ENCODE results near the gene CLDN5.

CLDN5 gene

GRCh38 chr22:19515654-19516377, 8.4 kb downstream of the CLDN5 start:
- DNase-seq (ENCODE audit: low read depth, low spot score) = no peak
- Histone ChIP-seq H3K36me3 (ENCODE audit: insufficient read depth, low read length) (peaks cover 39% of the 10 kb centered on the region), H3K4me3 (no peak overlapping the region), H3K9ac (ENCODE audit: insufficient read length) (no peak overlapping the region), H3K27ac (no peak overlapping the region), H3K9me3 (ENCODE audit: low read depth, low read length) (no peaks in the 10 kb centered on the region)
- no peak for TF ChIP-seq POLR2AphosphoS5 (IDR thresholded peaks at IDR 0.05; ENCODE audit: borderline replicate concordance, low read depth, low read length)
- TF ChIP-seq FOXP2 (optimal IDR thresholded peaks at IDR 0.05; ENCODE audit: control extremely low read depth, extremely low read length, insufficient read depth) = no peak
- TF ChIP-seq EZH2 (IDR thresholded peaks at IDR 0.05) = no peak

DNA sequence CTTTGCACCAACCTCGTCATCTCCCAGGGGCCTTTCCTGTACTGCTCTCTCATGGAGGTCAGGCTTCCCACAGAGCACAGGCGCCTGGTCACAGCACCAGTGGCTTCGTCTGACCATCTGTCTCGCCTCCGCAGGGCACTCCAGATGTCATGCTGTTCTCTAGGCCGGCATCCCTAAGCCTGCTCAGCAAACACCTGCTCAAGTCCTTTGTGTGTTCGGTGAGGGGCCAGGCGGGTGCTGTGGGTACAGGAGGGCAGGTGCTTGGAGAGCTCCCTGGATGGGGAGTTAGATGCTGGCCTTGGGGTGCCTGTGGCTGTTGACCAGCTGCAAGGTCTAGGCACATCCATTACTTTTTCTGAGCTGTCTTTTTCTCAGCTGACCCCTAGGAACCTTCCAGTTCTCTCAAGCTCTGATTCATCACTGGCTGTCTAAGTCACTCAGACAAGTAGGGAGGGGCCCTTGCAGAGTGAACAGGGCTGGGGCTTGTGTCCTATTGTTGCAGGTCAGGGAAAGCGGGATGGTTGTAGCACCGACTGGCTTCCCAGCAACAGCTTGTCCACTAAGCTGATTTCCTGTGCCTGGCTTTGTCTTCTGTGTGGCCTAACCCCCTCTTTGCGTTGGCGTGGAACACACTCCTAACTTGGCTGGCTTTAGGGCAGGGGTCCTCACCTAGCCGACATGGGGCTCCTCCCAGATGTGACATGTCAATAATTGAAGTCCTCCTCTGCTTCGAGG, 9.2 kb downstream of the CLDN5 start:
- Histone ChIP-seq H3K9ac (ENCODE audit: insufficient read length) (no peak overlapping the region), H3K4me3 (no peak overlapping the region), H3K27ac (no peak overlapping the region), H3K36me3 (ENCODE audit: insufficient read depth, low read length) (peaks cover 39% of the 10 kb centered on the region), H3K9me3 (ENCODE audit: low read depth, low read length) (no peaks in the 10 kb centered on the region)
- no peak for DNase-seq (ENCODE audit: low read depth, low spot score)
- TF ChIP-seq EZH2 (IDR thresholded peaks at IDR 0.05) = no peak
- TF ChIP-seq POLR2AphosphoS5 (IDR thresholded peaks at IDR 0.05; ENCODE audit: borderline replicate concordance, low read depth, low read length) = no peak
- no peak for TF ChIP-seq FOXP2 (optimal IDR thresholded peaks at IDR 0.05; ENCODE audit: control extremely low read depth, extremely low read length, insufficient read depth)

- no peaks in the 10 kb centered on the region for H3K9me3 ChIP-seq (ENCODE audit: low read depth, low read length)
- no peak overlapping the region for H3K27ac ChIP-seq
- TF ChIP-seq FOXP2 (optimal IDR thresholded peaks at IDR 0.05; ENCODE audit: control extremely low read depth, extremely low read length, insufficient read depth) (no peak), EZH2 (IDR thresholded peaks at IDR 0.05) (no peak), POLR2AphosphoS5 (IDR thresholded peaks at IDR 0.05; ENCODE audit: borderline replicate concordance, low read depth, low read length) (no peak)
- no peak for DNase-seq (ENCODE audit: low read depth, low spot score)
- no peak overlapping the region for H3K4me3 ChIP-seq
- H3K9ac ChIP-seq (ENCODE audit: insufficient read length) = no peak overlapping the region
- H3K36me3 ChIP-seq (ENCODE audit: insufficient read depth, low read length) = peaks cover 39% of the 10 kb centered on the region
Observed at GRCh38 chr22:19513823-19514222, 10.4 kb downstream of the CLDN5 start.

DNA sequence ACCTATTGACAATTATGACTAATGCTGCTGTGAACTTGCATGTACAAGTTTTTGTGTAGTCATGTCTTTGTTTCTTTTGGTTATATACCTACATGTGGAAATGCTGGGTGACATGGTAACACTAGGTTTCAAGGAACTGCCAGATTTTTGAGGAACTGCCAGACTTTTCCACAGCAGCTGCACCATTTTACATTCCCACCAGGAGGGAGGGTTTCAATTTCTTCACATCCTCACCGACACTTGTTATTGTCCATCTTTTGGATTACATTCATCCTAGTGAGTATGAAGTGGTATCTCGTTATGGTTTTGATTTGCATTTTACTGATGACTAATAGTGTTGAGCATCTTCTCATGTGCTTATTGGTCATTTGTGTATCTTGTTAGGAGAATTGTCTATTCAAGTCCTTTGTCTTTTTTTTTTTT, 13.3 kb downstream of the CLDN5 start:
- Histone ChIP-seq H3K36me3 (ENCODE audit: insufficient read depth, low read length) (peaks cover 39% of the 10 kb centered on the region), H3K4me3 (no peak overlapping the region), H3K9ac (ENCODE audit: insufficient read length) (no peak overlapping the region), H3K9me3 (ENCODE audit: low read depth, low read length) (no peaks in the 10 kb centered on the region), H3K27ac (no peak overlapping the region)
- TF ChIP-seq FOXP2 (optimal IDR thresholded peaks at IDR 0.05; ENCODE audit: control extremely low read depth, extremely low read length, insufficient read depth) (no peak), POLR2AphosphoS5 (IDR thresholded peaks at IDR 0.05; ENCODE audit: borderline replicate concordance, low read depth, low read length) (no peak), EZH2 (IDR thresholded peaks at IDR 0.05) (no peak)
- no peak for DNase-seq (ENCODE audit: low read depth, low spot score)

- Histone ChIP-seq H3K9ac (ENCODE audit: insufficient read length) (no peak overlapping the region), H3K27ac (no peak overlapping the region), H3K9me3 (ENCODE audit: low read depth, low read length) (no peaks in the 10 kb centered on the region), H3K4me3 (no peak overlapping the region), H3K36me3 (ENCODE audit: insufficient read depth, low read length) (peaks cover 33% of the 10 kb centered on the region)
- DNase-seq (ENCODE audit: low read depth, low spot score) = no peak
- TF ChIP-seq EZH2 (IDR thresholded peaks at IDR 0.05) = no peak
- TF ChIP-seq POLR2AphosphoS5 (IDR thresholded peaks at IDR 0.05; ENCODE audit: borderline replicate concordance, low read depth, low read length) = no peak
- TF ChIP-seq FOXP2 (optimal IDR thresholded peaks at IDR 0.05; ENCODE audit: control extremely low read depth, extremely low read length, insufficient read depth) = no peak
Observed at GRCh38 chr22:19509923-19510322, 14.3 kb downstream of the CLDN5 start.

DNA sequence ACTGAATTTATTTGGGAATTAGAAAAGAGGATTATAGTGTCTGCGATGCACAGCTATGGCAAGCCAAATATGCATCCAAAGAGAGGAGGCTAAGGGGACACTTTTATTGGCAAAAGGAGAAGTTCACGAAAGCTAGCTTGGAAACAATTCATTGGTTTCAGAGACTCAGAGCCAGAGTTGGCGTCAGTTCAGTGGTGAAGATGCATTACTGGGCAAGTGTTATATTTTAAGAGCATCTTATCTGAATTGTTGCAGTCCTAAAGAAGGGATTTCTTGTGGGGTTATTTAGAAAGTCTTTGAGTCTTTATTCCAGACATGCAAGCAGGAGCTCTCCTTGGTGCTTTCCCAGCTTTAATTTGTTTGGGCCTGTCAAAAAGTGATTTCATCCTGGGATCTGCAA, 15.0 kb downstream of the CLDN5 start:
- H3K36me3 ChIP-seq (ENCODE audit: insufficient read depth, low read length) = peaks cover 27% of the 10 kb centered on the region
- no peak for TF ChIP-seq FOXP2 (optimal IDR thresholded peaks at IDR 0.05; ENCODE audit: control extremely low read depth, extremely low read length, insufficient read depth)
- TF ChIP-seq EZH2 (IDR thresholded peaks at IDR 0.05) = no peak
- no peak for TF ChIP-seq POLR2AphosphoS5 (IDR thresholded peaks at IDR 0.05; ENCODE audit: borderline replicate concordance, low read depth, low read length)
- H3K9me3 ChIP-seq (ENCODE audit: low read depth, low read length) = no peaks in the 10 kb centered on the region

GRCh38 chr22:19508024-19508776, 16.0 kb downstream of the CLDN5 start:
- H3K36me3 ChIP-seq (ENCODE audit: insufficient read depth, low read length) = peaks cover 17% of the 10 kb centered on the region
- DNase-seq (ENCODE audit: low read depth, low spot score) = no peak
- H3K27ac ChIP-seq = no peak overlapping the region
- no peak overlapping the region for H3K9ac ChIP-seq (ENCODE audit: insufficient read length)
- no peaks in the 10 kb centered on the region for H3K9me3 ChIP-seq (ENCODE audit: low read depth, low read length)
- no peak for TF ChIP-seq POLR2AphosphoS5 (IDR thresholded peaks at IDR 0.05; ENCODE audit: borderline replicate concordance, low read depth, low read length)
- no peak for TF ChIP-seq EZH2 (IDR thresholded peaks at IDR 0.05)
- TF ChIP-seq FOXP2 (optimal IDR thresholded peaks at IDR 0.05; ENCODE audit: control extremely low read depth, extremely low read length, insufficient read depth) = no peak
- no peak overlapping the region for H3K4me3 ChIP-seq

More for the DNA sequence above, 15.0 kb downstream of the CLDN5 start:
- H3K4me3 ChIP-seq = no peak overlapping the region
- H3K27ac ChIP-seq = no peak overlapping the region
- no peak overlapping the region for H3K9ac ChIP-seq (ENCODE audit: insufficient read length)
- DNase-seq (ENCODE audit: low read depth, low spot score) = no peak

GRCh38 chr22:19507534-19507861, 16.7 kb downstream of the CLDN5 start:
- no peak overlapping the region for H3K9ac ChIP-seq (ENCODE audit: insufficient read length)
- H3K4me3 ChIP-seq = no peak overlapping the region
- no peak for TF ChIP-seq FOXP2 (optimal IDR thresholded peaks at IDR 0.05; ENCODE audit: control extremely low read depth, extremely low read length, insufficient read depth)
- TF ChIP-seq EZH2 (IDR thresholded peaks at IDR 0.05) = no peak
- TF ChIP-seq POLR2AphosphoS5 (IDR thresholded peaks at IDR 0.05; ENCODE audit: borderline replicate concordance, low read depth, low read length) = no peak
- peaks cover 10% of the 10 kb centered on the region for H3K36me3 ChIP-seq (ENCODE audit: insufficient read depth, low read length)
- H3K9me3 ChIP-seq (ENCODE audit: low read depth, low read length) = no peaks in the 10 kb centered on the region
- H3K27ac ChIP-seq = no peak overlapping the region
- no peak for DNase-seq (ENCODE audit: low read depth, low spot score)
